Stomach (tissue), 9 donors: ENCODE measurements around the gene RNF130. TPM values are rescaled to one million over a fixed set of nuclear protein-coding genes. Genes with fewer than 3 reads are reported as not detected.

ENCODE experiments used
- DNase-seq, 2 donors: peaks; one replicate each; pipeline versions ENCODE4 v3.0.0 to v3.0.0-alpha.2; 2013 to 2019
- H3K27ac ChIP-seq, 5 donors: fragments of 200-600 bp in 4 of 5; sonication (generic) in 4 of 5; one replicate each; pipeline ENCODE4 v1.5.1; 2013 to 2019; ENCODE audit warnings: mild to moderate bottlenecking in 1 of 5, moderate library complexity in 1 of 5
- H3K27me3 ChIP-seq, 3 donors: fragments of 200-600 bp; sonication (generic); one replicate each; pipeline ENCODE4 v1.5.1; 2017 to 2019; ENCODE audit warnings: mixed run types in 1 of 3
- H3K36me3 ChIP-seq, 4 donors: fragments of 200-600 bp; sonication (generic); 1 replicate in 3 of 4; 2 replicates in 1 of 4; pipeline ENCODE4 v1.5.1; 2016 to 2019
- H3K4me1 ChIP-seq, 4 donors: fragments of 200-600 bp; sonication (generic); one replicate each; pipeline ENCODE4 v1.5.1; 2016 to 2019
- H3K4me3 ChIP-seq, 4 donors: fragments of 200-600 bp; sonication (generic) in 3 of 4; one replicate each; pipeline ENCODE4 v1.5.1; 2016 to 2019; ENCODE audit warnings: mild to moderate bottlenecking in 1 of 4
- H3K9me3 ChIP-seq, 4 donors: fragments of 200-600 bp; sonication (generic); one replicate each; pipeline ENCODE4 v1.5.1; 2016 to 2019
- EP300 ChIP-seq: sonication (generic); formaldehyde crosslinking; IDR thresholded peaks from one replicate; pipeline ENCODE4 v1.6.1; 2017; ENCODE audit warnings: antibody characterized with exemption
- POLR2A ChIP-seq, 4 donors: fragments of 450-650 bp; IDR thresholded peaks; one replicate each; pipeline ENCODE4 v1.6.1; 2016; ENCODE audit warnings: antibody characterized with exemption in 4 of 4, control low read depth in 2 of 4, mild to moderate bottlenecking in 1 of 4, moderate library complexity in 1 of 4
- POLR2AphosphoS5 ChIP-seq, 3 donors: sonication (generic); formaldehyde crosslinking; IDR thresholded peaks; one replicate each; pipeline ENCODE4 v1.6.1; 2016; ENCODE audit warnings: antibody characterized with exemption in 3 of 3
- WGBS, 5 donors: extraction: QIAGEN DNeasy Blood & Tissue Kit in 3 of 5; methylation state at CpG; one replicate each; pipeline versions ENCODE4 v1.1.5 to v1.1.7; 2013 to 2018; 5-methylcytosine and 5-hydroxymethylcytosine counted together
- intact Hi-C: fragments of 100-400 bp; cut with DNase I; formaldehyde crosslinking; loops from one replicate; pipeline ENCODE4 v1.15.1; 2023; ENCODE audit warnings: low total_unique reads
- polyA plus RNA-seq, 3 donors: library from polyadenylated mRNA; stranded (reverse); fragments of 200-250 nt; gene quantifications; one replicate each; pipeline ENCODE4 v1.2.3, GENCODE V29; 2013
- total RNA-seq, 5 donors: library from RNA; depleted of rRNA; stranded (reverse); fragments of >200 nt; gene quantifications; one replicate each; pipeline versions ENCODE4 v1.1.0 to v1.2.3, GENCODE V29; 2014 to 2016
- TF ChIP-seq, protein P1 (sequence below), 7 experiments: fragments of 450-650 bp in 4 of 7; fragments of 200-600 bp in 3 of 7; sonication (generic) in 3 of 7; IDR thresholded peaks; one replicate each; pipeline ENCODE4 v1.5.1; 2016 to 2019; ENCODE audit warnings: antibody characterized with exemption in 7 of 7, control low read depth in 2 of 7, mild to moderate bottlenecking in 1 of 7
- donor health status: healthy with polysubstance abuse.
- donor health status: Bipolar disorder and iron deficiency.
- donor health status: healthy.

The RNF130 gene
- total and polyA plus RNA-seq, 8 donors = 27.0 to 87.8 (median 56.1) TPM

DNA sequence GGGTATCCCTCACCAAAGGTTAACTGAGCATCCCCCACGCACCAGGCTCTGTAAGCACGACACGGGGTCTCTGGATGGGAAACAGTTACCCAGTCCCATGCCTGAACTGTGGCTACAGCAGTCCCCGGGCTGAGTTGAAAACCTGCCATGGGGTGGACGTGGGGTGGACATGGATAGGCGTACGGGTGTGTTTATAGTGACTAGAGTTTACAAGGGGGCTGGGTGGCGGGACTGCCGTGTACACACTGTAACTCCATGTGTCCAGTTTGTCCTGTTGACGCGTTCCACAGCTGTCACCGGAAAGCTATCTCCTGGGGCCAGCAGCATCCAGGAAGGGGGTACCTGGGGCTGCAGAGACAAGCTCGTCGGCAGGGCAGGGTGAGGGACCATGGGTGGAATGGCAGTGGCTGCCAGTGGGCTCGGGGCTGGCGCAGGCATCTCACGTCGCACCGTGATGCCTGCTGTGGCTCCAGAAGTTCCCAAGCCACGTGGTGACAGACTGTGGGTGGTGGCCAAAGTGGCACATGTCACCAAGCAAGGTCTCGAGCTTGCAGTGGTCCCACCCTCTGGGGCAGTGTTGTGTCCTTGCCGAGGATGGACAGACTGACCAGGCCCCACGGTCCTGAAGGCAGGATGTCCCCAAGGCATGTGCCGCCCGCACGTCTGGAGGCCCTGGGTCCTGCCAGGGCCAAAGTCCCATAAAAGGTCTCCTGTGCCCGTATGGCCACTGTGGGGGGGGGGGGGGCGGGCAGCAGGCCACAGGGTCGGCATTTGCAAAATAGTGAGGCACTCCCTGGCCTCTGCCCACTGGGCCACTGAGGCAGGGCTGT lies 29.3 kb upstream of the RNF130 start:
- H3K4me1 ChIP-seq = no peaks in the 10 kb centered on the region
- WGBS, 5 donors = 73 to 81% (median 76%) methylated on average over 12 to 29 of the region's 29 CpGs
- peaks cover 0 to 4% (median 2%) of the 10 kb centered on the region in 4 donors for H3K9me3 ChIP-seq
- H3K4me3 ChIP-seq = no peak overlapping the region
- H3K36me3 ChIP-seq = no peaks in the 10 kb centered on the region
- no peak for DNase-seq
- no peak overlapping the region for H3K27ac ChIP-seq
- TF ChIP-seq POLR2A (IDR thresholded peaks at IDR 0.05) = no peak
- no peak for TF ChIP-seq POLR2AphosphoS5 (IDR thresholded peaks at IDR 0.05)
- TF ChIP-seq EP300 = no peak
- TF ChIP-seq, protein P1, sequence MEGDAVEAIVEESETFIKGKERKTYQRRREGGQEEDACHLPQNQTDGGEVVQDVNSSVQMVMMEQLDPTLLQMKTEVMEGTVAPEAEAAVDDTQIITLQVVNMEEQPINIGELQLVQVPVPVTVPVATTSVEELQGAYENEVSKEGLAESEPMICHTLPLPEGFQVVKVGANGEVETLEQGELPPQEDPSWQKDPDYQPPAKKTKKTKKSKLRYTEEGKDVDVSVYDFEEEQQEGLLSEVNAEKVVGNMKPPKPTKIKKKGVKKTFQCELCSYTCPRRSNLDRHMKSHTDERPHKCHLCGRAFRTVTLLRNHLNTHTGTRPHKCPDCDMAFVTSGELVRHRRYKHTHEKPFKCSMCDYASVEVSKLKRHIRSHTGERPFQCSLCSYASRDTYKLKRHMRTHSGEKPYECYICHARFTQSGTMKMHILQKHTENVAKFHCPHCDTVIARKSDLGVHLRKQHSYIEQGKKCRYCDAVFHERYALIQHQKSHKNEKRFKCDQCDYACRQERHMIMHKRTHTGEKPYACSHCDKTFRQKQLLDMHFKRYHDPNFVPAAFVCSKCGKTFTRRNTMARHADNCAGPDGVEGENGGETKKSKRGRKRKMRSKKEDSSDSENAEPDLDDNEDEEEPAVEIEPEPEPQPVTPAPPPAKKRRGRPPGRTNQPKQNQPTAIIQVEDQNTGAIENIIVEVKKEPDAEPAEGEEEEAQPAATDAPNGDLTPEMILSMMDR (IDR thresholded peaks at IDR 0.05) = no peak
- peaks cover 0 to 20% (median 4%) of the 10 kb centered on the region in 3 donors for H3K27me3 ChIP-seq
- intact Hi-C loops = no loop called here

DNA sequence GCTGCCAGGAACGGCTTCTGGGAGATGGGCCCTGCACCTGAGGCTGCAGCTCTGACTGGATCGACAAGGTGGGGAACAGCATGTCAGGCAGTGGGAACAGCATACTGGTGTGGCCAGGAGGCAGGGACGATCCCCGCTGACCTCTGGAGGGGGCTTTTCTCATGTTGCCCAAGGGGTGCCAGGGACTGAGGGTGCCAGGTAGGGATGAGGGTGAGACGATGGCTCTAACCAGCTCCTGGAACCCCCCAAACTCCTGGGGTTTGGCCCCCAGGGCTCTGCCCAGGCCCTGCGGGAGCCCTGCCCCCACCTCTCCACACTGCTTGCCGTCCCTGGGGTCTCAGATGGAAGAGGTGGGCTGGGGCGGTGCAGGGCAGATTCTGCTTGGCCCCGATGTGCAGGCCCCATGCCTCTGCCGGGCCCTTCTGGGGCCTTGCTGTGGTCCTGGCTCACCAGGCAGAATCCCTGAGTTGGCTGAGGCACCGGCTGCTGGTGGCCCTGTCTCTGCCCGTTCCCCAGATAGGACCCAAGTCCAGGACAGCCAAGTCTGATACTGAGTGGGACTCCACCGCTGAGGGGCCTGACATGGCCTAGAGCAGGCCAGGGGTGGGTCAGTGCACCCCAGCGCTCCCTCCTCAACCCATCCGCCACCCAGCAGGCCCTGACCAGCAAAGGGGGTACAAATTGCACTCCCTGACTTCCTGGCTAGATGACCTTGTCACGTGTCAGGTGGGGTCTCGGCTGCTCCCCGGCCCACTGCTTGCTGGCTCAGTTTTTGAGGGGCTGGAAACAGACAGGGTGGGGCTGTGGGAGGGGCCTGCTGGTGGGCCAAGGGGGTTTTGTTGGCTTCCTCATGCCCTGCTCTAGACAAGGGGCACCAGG lies 28.4 kb upstream of the RNF130 start:
- Histone ChIP-seq H3K36me3 (no peaks in the 10 kb centered on the region), H3K4me3 (no peak overlapping the region), H3K4me1 (no peaks in the 10 kb centered on the region), H3K27ac (no peak overlapping the region), H3K27me3 (peaks cover 0 to 20% (median 4%) of the 10 kb centered on the region in 3 donors), H3K9me3 (no peaks in the 10 kb centered on the region)
- 85 to 92% (median 87%) methylated on average over 4 to 18 of the region's 18 CpGs for WGBS, 5 donors
- no peak for DNase-seq
- TF ChIP-seq POLR2A (IDR thresholded peaks at IDR 0.05) = no peak
- TF ChIP-seq EP300 = no peak
- TF ChIP-seq, protein P1 (IDR thresholded peaks at IDR 0.05) = no peak
- no peak for TF ChIP-seq POLR2AphosphoS5 (IDR thresholded peaks at IDR 0.05)
- intact Hi-C loops = no loop called here

DNA sequence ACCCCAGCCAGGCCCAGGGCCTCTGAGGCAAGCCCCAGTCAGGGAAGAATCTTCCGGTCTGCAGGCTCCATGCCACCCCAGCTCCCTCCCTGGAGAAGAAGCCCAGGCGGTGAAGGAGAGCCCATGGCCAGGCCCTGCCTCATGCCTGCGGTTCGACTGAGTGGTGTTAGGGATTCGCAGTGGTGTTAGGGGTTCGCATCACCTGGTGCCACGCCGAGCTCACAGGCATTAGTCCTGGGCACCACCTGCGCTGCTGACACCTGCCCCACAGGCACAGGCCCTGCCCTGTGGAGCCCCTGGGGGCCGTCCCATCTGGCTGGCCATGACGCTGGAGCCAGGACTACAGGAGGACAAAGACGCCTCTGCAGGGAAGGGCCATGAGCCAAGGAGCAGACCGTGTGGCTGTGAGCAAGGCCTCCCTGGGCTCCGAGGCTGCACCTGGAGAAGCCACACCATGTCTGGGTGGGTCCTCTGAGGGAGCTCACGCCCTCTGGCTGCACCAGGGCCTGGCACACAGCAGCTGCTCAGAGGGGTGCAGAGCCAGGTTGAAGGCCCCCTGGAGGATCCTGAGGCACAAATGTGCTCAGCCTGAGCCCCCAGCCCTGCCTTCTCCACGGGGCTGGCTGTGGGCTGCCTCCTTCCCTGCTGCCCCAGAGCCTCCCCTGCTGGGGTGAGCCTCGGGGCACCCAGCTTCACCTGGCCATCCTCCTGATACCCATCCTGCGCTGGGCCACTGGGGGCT lies 27.6 kb upstream of the RNF130 start:
- intact Hi-C loops = no loop called here

More for the DNA sequence above, 27.6 kb upstream of the RNF130 start:
- H3K27ac ChIP-seq = no peak overlapping the region
- 84 to 93% (median 87%) methylated on average over 7 to 18 of the region's 18 CpGs for WGBS, 5 donors
- no peaks in the 10 kb centered on the region for H3K36me3 ChIP-seq
- H3K4me1 ChIP-seq = no peaks in the 10 kb centered on the region
- TF ChIP-seq, protein P1 (IDR thresholded peaks at IDR 0.05) = no peak
- no peak for TF ChIP-seq POLR2AphosphoS5 (IDR thresholded peaks at IDR 0.05)
- no peak for TF ChIP-seq POLR2A (IDR thresholded peaks at IDR 0.05)
- TF ChIP-seq EP300 = no peak
- H3K9me3 ChIP-seq = no peaks in the 10 kb centered on the region
- H3K27me3 ChIP-seq = peaks cover 0 to 20% (median 4%) of the 10 kb centered on the region in 3 donors
- no peak for DNase-seq
- H3K4me3 ChIP-seq = no peak overlapping the region
